Measurements from ENCODE around the gene ACTRT3. TPM values are rescaled to one million over a fixed set of nuclear protein-coding genes. Genes with fewer than 3 reads are reported as not detected.

The ACTRT3 gene
- 1 to 10 TPM in 1 of 2 donors, under 1 TPM in 1; 0.46 to 4.5 TPM for total RNA-seq

DNA sequence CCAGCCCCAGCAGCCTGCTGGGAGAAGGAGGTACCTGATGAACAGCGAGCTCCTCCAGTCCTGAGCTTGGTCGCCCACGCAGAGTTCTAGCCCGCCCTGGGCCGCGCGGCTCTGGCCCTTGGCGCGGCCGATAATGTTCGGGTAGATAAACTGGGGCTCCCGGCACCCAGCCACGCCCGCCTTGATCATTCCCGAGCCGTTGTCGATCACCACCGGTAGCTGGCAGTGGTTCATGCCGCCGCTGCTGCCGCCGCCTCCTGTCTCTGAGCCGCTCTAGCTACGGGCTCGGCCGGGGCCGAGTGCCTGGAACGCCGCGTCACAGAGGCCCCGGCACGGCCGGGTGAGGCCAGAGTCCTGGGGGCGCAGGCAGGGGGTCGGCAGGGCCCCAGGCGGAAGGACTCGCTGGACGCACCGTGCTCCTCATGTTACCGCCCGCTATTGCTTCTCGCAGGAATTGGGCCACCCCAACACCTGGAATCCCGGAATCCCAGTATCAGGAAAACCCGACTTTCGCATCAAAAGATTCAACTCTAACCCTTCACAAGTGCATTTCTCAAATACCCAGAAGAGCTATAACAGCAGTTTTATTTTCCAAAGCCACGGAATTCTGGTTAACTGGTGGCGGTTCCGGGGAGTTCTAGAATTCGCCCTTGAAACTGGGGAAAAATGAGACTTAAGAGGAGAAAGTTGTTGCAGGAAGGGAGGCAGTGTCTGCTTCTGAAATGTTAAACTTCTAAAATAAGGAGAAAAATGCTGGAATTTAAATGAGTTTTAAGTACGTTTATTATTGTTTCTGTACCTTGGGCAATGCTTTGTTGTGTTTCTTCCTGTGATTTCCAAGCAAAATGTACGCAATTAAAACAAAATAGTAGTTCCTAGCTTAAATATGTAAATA is at the start of gene ACTRT3:
Gene ACTRT3, minus strand, starts transcription at position 275 of the 895 bp plus-strand sequence. Its CDS starts 41 bp downstream, at position 234.
- H3K9me3 ChIP-seq, result no peaks in the 10 kb centered on the region
- 1% methylated on average over 39 of the region's 51 CpGs for WGBS
- intact Hi-C loops (cut with DNase I), result loop anchor here (5.0 to 10.0 kb wide), 2 partner anchors 198 to 585 kb away; partner anchors contain the start of genes SEC62 and SKIL
- peak within 1 kb of the TSS; percentile 85 to 87 for H3K27ac ChIP-seq
- peak within 1 kb of the TSS; percentile 57 to 60 for H3K4me3 ChIP-seq
- H3K27me3 ChIP-seq (replicated peaks; ENCODE audit: insufficient read depth), result no peaks in the 10 kb centered on the region
- DNase-seq (ENCODE audit: low spot score), result peak; percentile 32
- H3K36me3 ChIP-seq, result no peaks in the 10 kb centered on the region
- TF ChIP-seq POLR2AphosphoS5 (IDR thresholded peaks at IDR 0.05) (no peak), POLR2A (IDR thresholded peaks at IDR 0.05) (peak; percentile 18)
- TF ChIP-seq, protein P1, sequence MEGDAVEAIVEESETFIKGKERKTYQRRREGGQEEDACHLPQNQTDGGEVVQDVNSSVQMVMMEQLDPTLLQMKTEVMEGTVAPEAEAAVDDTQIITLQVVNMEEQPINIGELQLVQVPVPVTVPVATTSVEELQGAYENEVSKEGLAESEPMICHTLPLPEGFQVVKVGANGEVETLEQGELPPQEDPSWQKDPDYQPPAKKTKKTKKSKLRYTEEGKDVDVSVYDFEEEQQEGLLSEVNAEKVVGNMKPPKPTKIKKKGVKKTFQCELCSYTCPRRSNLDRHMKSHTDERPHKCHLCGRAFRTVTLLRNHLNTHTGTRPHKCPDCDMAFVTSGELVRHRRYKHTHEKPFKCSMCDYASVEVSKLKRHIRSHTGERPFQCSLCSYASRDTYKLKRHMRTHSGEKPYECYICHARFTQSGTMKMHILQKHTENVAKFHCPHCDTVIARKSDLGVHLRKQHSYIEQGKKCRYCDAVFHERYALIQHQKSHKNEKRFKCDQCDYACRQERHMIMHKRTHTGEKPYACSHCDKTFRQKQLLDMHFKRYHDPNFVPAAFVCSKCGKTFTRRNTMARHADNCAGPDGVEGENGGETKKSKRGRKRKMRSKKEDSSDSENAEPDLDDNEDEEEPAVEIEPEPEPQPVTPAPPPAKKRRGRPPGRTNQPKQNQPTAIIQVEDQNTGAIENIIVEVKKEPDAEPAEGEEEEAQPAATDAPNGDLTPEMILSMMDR (IDR thresholded peaks at IDR 0.05), result no peak
- H3K4me1 ChIP-seq (replicated peaks), result peaks cover 4% of the 10 kb centered on the region

DNA sequence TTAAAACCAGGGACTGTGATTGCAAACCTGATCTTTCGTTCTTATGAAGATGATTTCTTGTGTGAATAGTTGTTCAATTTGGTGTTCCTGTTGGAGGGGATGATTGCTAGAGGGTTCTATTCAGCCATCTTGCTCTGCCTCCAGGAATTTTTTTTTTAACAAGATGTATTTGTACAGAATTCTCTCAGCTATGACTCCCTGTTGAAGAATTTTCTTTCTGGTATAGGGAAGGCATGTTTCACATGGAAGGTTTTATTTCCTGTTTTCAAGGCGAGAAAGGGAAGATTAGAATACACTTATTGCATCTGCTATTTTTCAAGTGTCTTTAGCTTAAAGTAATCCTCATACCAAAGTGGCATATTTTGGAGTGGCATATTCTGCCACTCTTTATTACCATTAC is 49.0 kb upstream of the ACTRT3 start:
- no peaks in the 10 kb centered on the region for H3K9me3 ChIP-seq
- no peaks in the 10 kb centered on the region for H3K36me3 ChIP-seq
- no peaks in the 10 kb centered on the region for H3K27me3 ChIP-seq (replicated peaks; ENCODE audit: insufficient read depth)
- intact Hi-C loops (cut with DNase I), result no loop called here
- TF ChIP-seq, protein P1 (IDR thresholded peaks at IDR 0.05), result no peak
- TF ChIP-seq POLR2AphosphoS5 (IDR thresholded peaks at IDR 0.05) (no peak), POLR2A (IDR thresholded peaks at IDR 0.05) (no peak)
- no peak overlapping the region for H3K4me3 ChIP-seq
- no peak for DNase-seq (ENCODE audit: low spot score)
- no peak overlapping the region for H3K27ac ChIP-seq
- no peaks in the 10 kb centered on the region for H3K4me1 ChIP-seq (replicated peaks)
- 89% methylated on average over 2 of the region's 2 CpGs for WGBS

DNA sequence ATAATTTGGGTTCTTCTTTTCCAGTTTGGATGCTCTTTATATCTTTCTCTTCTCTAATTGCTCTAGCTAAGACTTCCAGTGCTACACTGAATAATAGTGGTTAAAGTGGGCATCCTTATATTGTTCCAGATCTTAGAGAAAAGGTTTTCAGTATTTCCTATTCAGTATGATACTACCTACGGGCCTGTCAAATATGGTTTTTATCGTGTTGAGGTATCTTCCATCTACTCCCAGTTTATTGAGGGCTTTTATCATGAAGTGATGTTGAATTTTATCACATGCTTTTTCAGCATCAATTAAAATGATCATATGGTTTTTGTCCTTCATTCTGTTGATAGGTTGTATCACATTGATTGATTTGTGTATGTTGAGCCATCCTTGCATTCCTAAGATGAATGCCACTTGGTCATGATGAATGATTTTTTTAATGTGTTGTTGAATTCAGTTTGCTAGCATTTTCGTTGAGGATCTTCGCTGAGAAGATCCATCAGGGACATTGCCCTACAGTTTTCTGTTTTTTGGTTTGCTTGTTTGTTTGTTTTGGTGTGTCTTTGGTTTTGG is 46.3 kb upstream of the ACTRT3 start:
- H3K9me3 ChIP-seq, result no peaks in the 10 kb centered on the region
- WGBS, result 94% methylated on average over 4 of the region's 4 CpGs
- no peaks in the 10 kb centered on the region for H3K4me1 ChIP-seq (replicated peaks)
- H3K27ac ChIP-seq, result no peak overlapping the region
- no peaks in the 10 kb centered on the region for H3K27me3 ChIP-seq (replicated peaks; ENCODE audit: insufficient read depth)
- TF ChIP-seq POLR2AphosphoS5 (IDR thresholded peaks at IDR 0.05) (no peak), POLR2A (IDR thresholded peaks at IDR 0.05) (no peak)
- TF ChIP-seq, protein P1 (IDR thresholded peaks at IDR 0.05), result no peak
- intact Hi-C loops (cut with DNase I), result no loop called here
- no peak for DNase-seq (ENCODE audit: low spot score)
- no peaks in the 10 kb centered on the region for H3K36me3 ChIP-seq
- H3K4me3 ChIP-seq, result no peak overlapping the region

DNA sequence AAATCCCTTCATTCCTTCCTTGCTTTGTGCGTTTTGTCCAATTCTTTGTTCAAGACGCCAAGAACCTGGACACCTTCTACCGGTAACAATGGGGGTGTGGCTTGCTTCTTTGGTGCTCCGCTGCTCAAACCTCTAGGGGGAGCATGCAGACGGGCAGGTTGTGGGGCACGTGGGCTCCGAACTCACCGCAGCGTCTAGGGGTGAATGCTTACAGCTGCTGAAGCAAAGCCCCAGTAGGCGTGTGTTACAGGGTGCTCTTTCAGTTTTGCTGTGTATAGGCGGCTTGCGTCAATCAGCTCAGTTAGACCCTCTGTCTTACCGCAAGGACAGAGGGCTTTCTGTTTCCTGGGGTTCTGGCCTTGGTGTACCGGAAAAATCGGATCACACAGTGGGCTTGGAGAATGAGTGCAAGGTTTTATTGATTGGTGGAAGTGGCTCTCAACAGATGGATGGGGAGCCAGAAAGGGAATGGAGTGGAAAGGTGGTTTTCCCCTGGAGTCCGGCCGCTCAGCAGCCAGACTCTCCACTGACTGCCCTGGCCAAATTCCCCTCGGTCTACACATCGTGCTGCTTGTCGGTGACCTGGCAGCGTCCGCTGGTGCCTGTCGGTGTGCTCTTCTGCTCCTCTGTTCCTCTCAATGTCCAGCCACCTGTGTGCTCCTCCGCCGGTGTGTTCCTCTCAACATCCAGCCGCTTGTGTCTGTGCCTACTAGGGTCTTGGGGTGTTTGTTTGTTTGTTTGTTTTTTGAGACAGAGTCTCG is 44.6 kb upstream of the ACTRT3 start:
- intact Hi-C loops (cut with DNase I), result no loop called here
- no peak for DNase-seq (ENCODE audit: low spot score)
- 71% methylated on average over 27 of the region's 27 CpGs for WGBS
- no peaks in the 10 kb centered on the region for H3K4me1 ChIP-seq (replicated peaks)
- H3K27ac ChIP-seq, result no peak overlapping the region
- H3K4me3 ChIP-seq, result peak overlapping the region in 1 of 2 donors; percentile 9
- no peaks in the 10 kb centered on the region for H3K36me3 ChIP-seq
- H3K27me3 ChIP-seq (replicated peaks; ENCODE audit: insufficient read depth), result no peaks in the 10 kb centered on the region
- TF ChIP-seq POLR2A (IDR thresholded peaks at IDR 0.05) (no peak), POLR2AphosphoS5 (IDR thresholded peaks at IDR 0.05) (no peak)
- TF ChIP-seq, protein P1 (IDR thresholded peaks at IDR 0.05), result no peak
- H3K9me3 ChIP-seq, result no peaks in the 10 kb centered on the region

Data from prostate gland (tissue), 2 donors.